Lung (tissue), 12 donors: ENCODE measurements around the gene TMEM117. TPM values are rescaled to one million over a fixed set of nuclear protein-coding genes. Genes with fewer than 3 reads are reported as not detected.
A peak's percentile ranks its signal among the peaks of the same experiment; 100 is the strongest.

Source experiments
- ATAC-seq: fragments of 200-7000 bp; cut with Tn5 transposase; one replicate; pipeline ENCODE4 v1.9.1; 2020; ENCODE audit warnings: moderate number of reproducible peaks; ENCODE audit not compliant: insufficient read depth, low FRiP score
- DNase-seq, 3 donors: peaks; one replicate each; pipeline ENCODE4 v3.0.0-alpha.2; 2013 to 2017
- H3K27ac ChIP-seq, 2 donors: one replicate each; pipeline ENCODE4 v1.5.1; 2013; ENCODE audit warnings: mild to moderate bottlenecking in 2 of 2, moderate library complexity in 2 of 2, control low read depth in 1 of 2, inconsistent platforms in 1 of 2, low read depth in 1 of 2, low read length in 1 of 2
- H3K27me3 ChIP-seq, 3 donors: one replicate each; pipeline ENCODE4 v1.5.1; 2013; ENCODE audit warnings: low read length in 2 of 3; ENCODE audit not compliant: control insufficient read depth in 3 of 3, insufficient read depth in 3 of 3
- H3K36me3 ChIP-seq, 4 donors: one replicate each; pipeline ENCODE4 v1.5.1; 2013; ENCODE audit warnings: low read length in 4 of 4, mild to moderate bottlenecking in 1 of 4, moderate library complexity in 1 of 4; ENCODE audit not compliant: control insufficient read depth in 4 of 4, insufficient read depth in 4 of 4
- H3K4me1 ChIP-seq, 5 donors: one replicate each; pipeline ENCODE4 v1.5.1; 2013; ENCODE audit warnings: low read length in 5 of 5, mild to moderate bottlenecking in 2 of 5, moderate library complexity in 1 of 5; ENCODE audit not compliant: control insufficient read depth in 5 of 5, insufficient read depth in 5 of 5
- H3K4me3 ChIP-seq: one replicate; pipeline ENCODE4 v1.5.1; 2013; ENCODE audit warnings: mild to moderate bottlenecking, control low read depth, moderate library complexity
- H3K9ac ChIP-seq, 2 donors: one replicate each; pipeline ENCODE4 v1.5.1; 2013; ENCODE audit warnings: low read length in 2 of 2, control low read depth in 1 of 2; ENCODE audit not compliant: insufficient read depth in 1 of 2
- H3K9me3 ChIP-seq, 4 donors: one replicate each; pipeline ENCODE4 v1.5.1; 2013; ENCODE audit warnings: low read length in 3 of 4, mild to moderate bottlenecking in 1 of 4, moderate library complexity in 1 of 4; ENCODE audit not compliant: control insufficient read depth in 4 of 4, insufficient read depth in 3 of 4
- WGBS, 2 donors: extraction: QIAGEN DNeasy Blood & Tissue Kit; methylation state at CpG; one replicate each; pipeline ENCODE4 v1.1.7; 2013; 5-methylcytosine and 5-hydroxymethylcytosine counted together
- polyA plus RNA-seq, 2 donors: library from polyadenylated mRNA; stranded (reverse); fragments of 200-250 nt; gene quantifications; one replicate each; pipeline ENCODE4 v1.2.1, GENCODE V29; 2013
- total RNA-seq, 2 donors: library from RNA; depleted of rRNA in 1 of 2; stranded (reverse); fragments of >200 nt in 1 of 2; gene quantifications; one replicate each; pipeline ENCODE4 v1.2.1, GENCODE V29; 2014 to 2021
- TF ChIP-seq, protein P1 (sequence below): IDR thresholded peaks from 2 replicates; pipeline ENCODE4 v1.5.1; 2012; ENCODE audit warnings: mild to moderate bottlenecking; ENCODE audit errors: control extremely low read depth, extremely low read depth
- donor health status: control.
- donor health status: control.
- donor health status: Bipolar disorder and iron deficiency.
- donor health status: healthy.
- donor health status: DM: yes; HTN: yes; CAD: no.

TMEM117 gene
- total and polyA plus RNA-seq, 4 donors = 1.2 to 6.1 (median 2.3) TPM

DNA sequence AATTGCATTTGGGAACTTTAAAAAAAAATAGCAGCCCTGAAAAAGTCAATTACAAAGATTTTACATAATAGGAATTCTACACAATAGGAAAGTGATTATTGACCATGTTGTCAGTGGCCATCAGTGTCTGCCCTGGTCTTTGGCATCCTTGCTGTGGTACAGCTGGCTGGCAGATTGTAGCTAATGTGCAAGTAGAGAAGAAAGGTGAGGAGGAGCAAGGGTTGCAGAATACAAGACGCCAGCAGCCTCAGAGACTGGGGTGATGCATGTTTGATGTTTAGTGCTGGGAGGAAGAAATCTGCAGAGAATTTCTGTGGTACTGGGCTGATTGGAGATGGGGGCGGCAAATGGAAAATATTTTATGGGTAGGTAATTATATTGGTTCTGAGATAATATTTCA is 322.9 kb downstream of the TMEM117 start:
- TF ChIP-seq, protein P1, sequence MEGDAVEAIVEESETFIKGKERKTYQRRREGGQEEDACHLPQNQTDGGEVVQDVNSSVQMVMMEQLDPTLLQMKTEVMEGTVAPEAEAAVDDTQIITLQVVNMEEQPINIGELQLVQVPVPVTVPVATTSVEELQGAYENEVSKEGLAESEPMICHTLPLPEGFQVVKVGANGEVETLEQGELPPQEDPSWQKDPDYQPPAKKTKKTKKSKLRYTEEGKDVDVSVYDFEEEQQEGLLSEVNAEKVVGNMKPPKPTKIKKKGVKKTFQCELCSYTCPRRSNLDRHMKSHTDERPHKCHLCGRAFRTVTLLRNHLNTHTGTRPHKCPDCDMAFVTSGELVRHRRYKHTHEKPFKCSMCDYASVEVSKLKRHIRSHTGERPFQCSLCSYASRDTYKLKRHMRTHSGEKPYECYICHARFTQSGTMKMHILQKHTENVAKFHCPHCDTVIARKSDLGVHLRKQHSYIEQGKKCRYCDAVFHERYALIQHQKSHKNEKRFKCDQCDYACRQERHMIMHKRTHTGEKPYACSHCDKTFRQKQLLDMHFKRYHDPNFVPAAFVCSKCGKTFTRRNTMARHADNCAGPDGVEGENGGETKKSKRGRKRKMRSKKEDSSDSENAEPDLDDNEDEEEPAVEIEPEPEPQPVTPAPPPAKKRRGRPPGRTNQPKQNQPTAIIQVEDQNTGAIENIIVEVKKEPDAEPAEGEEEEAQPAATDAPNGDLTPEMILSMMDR = no peak
- Histone ChIP-seq H3K9me3 (no peaks in the 10 kb centered on the region), H3K4me3 (no peak overlapping the region), H3K4me1 (peaks cover 0 to 7% (median 3%) of the 10 kb centered on the region in 5 donors), H3K27me3 (no peaks in the 10 kb centered on the region), H3K9ac (no peak overlapping the region), H3K27ac (no peak overlapping the region), H3K36me3 (peaks cover 0 to 1% (median 0%) of the 10 kb centered on the region in 4 donors)
- ATAC-seq = no peak
- no peak for DNase-seq
- WGBS, 2 donors = 84 to 86% methylated on average over 2 of the region's 2 CpGs

DNA sequence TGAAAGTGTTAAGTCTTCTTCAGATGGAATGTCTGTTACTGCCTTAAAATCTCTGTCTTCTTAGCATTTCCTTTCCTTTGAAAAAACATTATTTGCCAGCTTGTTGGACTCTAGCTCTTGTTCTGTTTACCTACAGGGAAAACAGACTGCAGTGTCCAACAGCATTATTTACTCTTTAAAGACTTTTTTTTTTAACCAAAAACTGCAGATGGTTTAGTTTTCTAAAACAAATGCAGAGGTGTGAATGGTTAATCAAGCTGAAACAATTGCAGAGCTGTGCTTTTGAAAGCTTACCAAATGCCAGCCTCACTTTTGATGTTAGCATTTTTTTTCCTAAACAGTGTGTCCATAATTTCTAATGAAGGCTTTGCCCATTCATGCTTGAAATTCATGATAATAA is 323.3 kb downstream of the TMEM117 start:
- no peak for ATAC-seq

DNA sequence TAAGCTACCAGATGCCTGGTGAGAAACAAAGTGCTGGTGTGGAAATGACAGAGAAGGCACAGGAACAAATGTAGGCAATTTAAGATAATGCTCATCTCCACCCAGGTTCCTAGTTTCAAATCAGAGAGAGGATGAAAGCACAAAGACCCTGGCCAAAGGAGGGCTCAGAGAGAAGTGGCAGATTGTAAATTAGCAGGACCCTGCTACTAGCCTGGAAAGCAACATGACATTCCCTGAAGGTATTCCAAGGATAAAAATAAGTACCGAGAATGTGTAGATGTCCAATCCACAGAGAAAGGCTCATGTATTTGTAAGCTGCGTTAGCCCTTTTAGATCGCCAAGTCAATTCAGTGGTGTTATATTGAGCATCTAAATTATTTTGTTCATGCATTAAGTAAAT is 324.0 kb downstream of the TMEM117 start:
- TF ChIP-seq, protein P1 = no peak
- peaks cover 0 to 1% (median 0%) of the 10 kb centered on the region in 4 donors for H3K36me3 ChIP-seq
- ATAC-seq (no peak), DNase-seq (no peak)
- H3K4me3 ChIP-seq = no peak overlapping the region
- H3K27ac ChIP-seq = no peak overlapping the region
- H3K4me1 ChIP-seq = peaks cover 0 to 7% (median 3%) of the 10 kb centered on the region in 5 donors
- no peak overlapping the region for H3K9ac ChIP-seq
- H3K27me3 ChIP-seq = no peaks in the 10 kb centered on the region
- H3K9me3 ChIP-seq = no peaks in the 10 kb centered on the region
- WGBS, 2 donors = 95 to 96% methylated on average over 3 of the region's 3 CpGs

More for the DNA sequence above, 323.3 kb downstream of the TMEM117 start:
- no peaks in the 10 kb centered on the region for H3K9me3 ChIP-seq
- H3K4me1 ChIP-seq = peaks cover 0 to 7% (median 3%) of the 10 kb centered on the region in 5 donors
- TF ChIP-seq, protein P1 = no peak
- no peak overlapping the region for H3K9ac ChIP-seq
- H3K27me3 ChIP-seq = no peaks in the 10 kb centered on the region
- DNase-seq = no peak
- no peak overlapping the region for H3K4me3 ChIP-seq
- peaks cover 0 to 1% (median 0%) of the 10 kb centered on the region in 4 donors for H3K36me3 ChIP-seq
- no peak overlapping the region for H3K27ac ChIP-seq

DNA sequence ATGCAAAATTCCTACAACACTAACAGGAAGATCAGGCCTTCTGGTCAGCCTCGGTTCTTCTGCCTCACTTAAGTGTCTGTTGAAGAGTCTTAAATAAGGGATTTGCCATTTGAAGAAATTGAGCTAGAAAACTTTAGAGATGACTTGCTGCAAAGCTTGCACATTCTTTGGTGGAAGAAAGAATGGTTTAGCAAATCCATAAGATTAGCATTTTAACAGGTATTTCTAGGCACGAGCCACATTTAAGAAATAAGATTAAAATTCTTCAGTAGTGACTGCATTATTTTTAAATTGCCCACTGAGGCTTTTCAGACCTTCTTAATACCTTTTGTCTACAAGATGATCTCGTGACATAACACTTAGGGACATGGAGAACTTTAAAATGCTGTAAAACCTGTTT is 327.1 kb downstream of the TMEM117 start:
- Histone ChIP-seq H3K4me3 (no peak overlapping the region), H3K27ac (no peak overlapping the region), H3K4me1 (no peaks in the 10 kb centered on the region), H3K27me3 (no peaks in the 10 kb centered on the region), H3K9me3 (no peaks in the 10 kb centered on the region), H3K9ac (no peak overlapping the region), H3K36me3 (peaks cover 0 to 1% (median 0%) of the 10 kb centered on the region in 4 donors)
- DNase-seq (peak in 1 of 3 donors; percentile 11), ATAC-seq (no peak)
- TF ChIP-seq, protein P1 = no peak
- 71 to 78% methylated on average over 3 of the region's 3 CpGs for WGBS, 2 donors
